Measurements from ENCODE around the gene SLC23A2.
A peak's percentile ranks its signal among the peaks of the same experiment; 100 is the strongest.
"Not testable (repeated sequence)": the region's sequence is repeated elsewhere in the genome, so short reads cannot be mapped to it uniquely, and the experiment has no call there.

Gene SLC23A2

GRCh38 chr20:5001174-5002076, at the start of gene SLC23A2:
SLC23A2 (minus strand) TSS chr20:5001510; CDS start chr20:4932562, 68,948 bp downstream.
- peak; percentile 40 to 69 (median 61) for DNase-seq

- DNase-seq = no peak
Observed at GRCh38 chr20:5046656-5047339, 45.5 kb upstream of the SLC23A2 start.

GRCh38 chr20:5045906-5046305, 44.6 kb upstream of the SLC23A2 start:
- DNase-seq = no peak

GRCh38 chr20:5044075-5044620, 42.8 kb upstream of the SLC23A2 start:
- DNase-seq = no peak

- no peak for DNase-seq
Observed at GRCh38 chr20:5041433-5041832, 40.1 kb upstream of the SLC23A2 start.

GRCh38 chr20:5040345-5040744, 39.0 kb upstream of the SLC23A2 start:
- no peak for DNase-seq

GRCh38 chr20:5039889-5040288, 38.6 kb upstream of the SLC23A2 start:
- DNase-seq = no peak

GRCh38 chr20:5039255-5039657, 37.9 kb upstream of the SLC23A2 start:
- DNase-seq = no peak

GRCh38 chr20:5036828-5037227, 35.5 kb upstream of the SLC23A2 start:
- DNase-seq = no peak

GRCh38 chr20:5035518-5035917, 34.2 kb upstream of the SLC23A2 start:
- not testable (repeated sequence) for DNase-seq

- no peak for DNase-seq
Observed at GRCh38 chr20:5033566-5033965, 32.3 kb upstream of the SLC23A2 start.

GRCh38 chr20:5031701-5032100, 30.4 kb upstream of the SLC23A2 start:
- DNase-seq = not testable (repeated sequence)

GRCh38 chr20:5031206-5031557, 29.9 kb upstream of the SLC23A2 start:
- no peak for DNase-seq

GRCh38 chr20:5030348-5031205, 29.3 kb upstream of the SLC23A2 start:
- DNase-seq = no peak

- not testable (repeated sequence) for DNase-seq
Observed at GRCh38 chr20:5028258-5029059, 27.1 kb upstream of the SLC23A2 start.

GRCh38 chr20:5024982-5025381, 23.7 kb upstream of the SLC23A2 start:
- DNase-seq = no peak

- no peak for DNase-seq
Observed at GRCh38 chr20:5024103-5024502, 22.8 kb upstream of the SLC23A2 start.

GRCh38 chr20:5023171-5023570, 21.9 kb upstream of the SLC23A2 start:
- not testable (repeated sequence) for DNase-seq

- no peak for DNase-seq
Observed at GRCh38 chr20:5020760-5021159, 19.4 kb upstream of the SLC23A2 start.

GRCh38 chr20:5013682-5014447, 12.6 kb upstream of the SLC23A2 start:
- no peak for DNase-seq

GRCh38 chr20:5008759-5009158, 7.4 kb upstream of the SLC23A2 start:
- DNase-seq = no peak
